Hepatocyte (in vitro differentiated cells): ENCODE results near the gene ZNF710. TPM values are rescaled to one million over a fixed set of nuclear protein-coding genes. Genes with fewer than 3 reads are reported as not detected.
A peak's percentile ranks its signal among the peaks of the same experiment; 100 is the strongest.

Experiments
- DNase-seq: peaks from one replicate; pipeline ENCODE4 v3.0.0-alpha.2; 2016; ENCODE audit warnings: low spot score
- H2AFZ ChIP-seq: fragments of 200-600 bp; sonication (generic); 2 replicates; pipeline ENCODE4 v1.6.0; 2016; ENCODE audit warnings: antibody characterized with exemption, mild to moderate bottlenecking
- H3K27ac ChIP-seq: fragments of 200-600 bp; sonication (generic); 2 replicates; pipeline ENCODE4 v1.5.1; 2016; ENCODE audit warnings: mild to moderate bottlenecking
- H3K27me3 ChIP-seq: fragments of 200-600 bp; sonication (generic); 2 replicates; pipeline ENCODE4 v1.6.1; 2016
- H3K36me3 ChIP-seq: fragments of 200-600 bp; sonication (generic); replicated peaks from 2 replicates; pipeline ENCODE4 v1.5.1; 2016; ENCODE audit warnings: low read depth; ENCODE audit not compliant: insufficient read depth
- H3K4me1 ChIP-seq: fragments of 200-600 bp; sonication (generic); 2 replicates; pipeline ENCODE4 v1.5.1; 2016; ENCODE audit warnings: mild to moderate bottlenecking, moderate library complexity; ENCODE audit not compliant: insufficient read depth
- H3K4me2 ChIP-seq: fragments of 200-600 bp; sonication (generic); 2 replicates; pipeline ENCODE4 v1.6.0; 2016
- H3K4me3 ChIP-seq: fragments of 200-600 bp; sonication (generic); 2 replicates; pipeline ENCODE4 v1.5.1; 2016; ENCODE audit warnings: mild to moderate bottlenecking
- H3K79me2 ChIP-seq: fragments of 200-600 bp; sonication (generic); 2 replicates; pipeline ENCODE4 v1.6.0; 2017; ENCODE audit warnings: mild to moderate bottlenecking
- H3K9me2 ChIP-seq: fragments of 200-600 bp; sonication (generic); replicated peaks from 2 replicates; pipeline ENCODE4 v1.6.0; 2017; ENCODE audit warnings: mild to moderate bottlenecking; ENCODE audit not compliant: insufficient read depth
- H3K9me3 ChIP-seq: fragments of 200-600 bp; sonication (generic); 2 replicates; pipeline ENCODE4 v1.5.1; 2016; ENCODE audit warnings: low read depth, mild to moderate bottlenecking
- H4K20me1 ChIP-seq: fragments of 200-600 bp; sonication (generic); 2 replicates; pipeline ENCODE4 v1.6.0; 2016; ENCODE audit warnings: mild to moderate bottlenecking; ENCODE audit not compliant: insufficient read depth, poor library complexity, severe bottlenecking
- EZH2 ChIP-seq: fragments of 200-600 bp; sonication (generic); IDR thresholded peaks from 2 replicates; pipeline ENCODE4 v1.6.1; 2016; ENCODE audit warnings: antibody characterized with exemption, mild to moderate bottlenecking, borderline replicate concordance
- EZH2phosphoT487 ChIP-seq: fragments of 200-600 bp; sonication (generic); IDR thresholded peaks from one replicate; pipeline ENCODE4 v1.6.1; 2018; ENCODE audit warnings: antibody characterized with exemption, mild to moderate bottlenecking, low read depth, moderate library complexity; ENCODE audit not compliant: unreplicated experiment, severe bottlenecking
- WGBS: methylation state at CpG from one replicate; pipeline ENCODE4 v1.1.6; 2016; ENCODE audit warnings: low lambda C conversion rate; ENCODE audit errors: missing lambda C conversion rate; 5-methylcytosine and 5-hydroxymethylcytosine counted together
- polyA plus RNA-seq: library from polyadenylated mRNA; unstranded; fragments of >200 nt; fragmentation: Nextera tagmentation; extraction: Ambion mirVana; gene quantifications from 2 replicates; pipeline ENCODE4 v1.2.1, GENCODE V29; 2016
- total RNA-seq: library from RNA; depleted of rRNA; stranded (reverse); fragments of >200 nt; gene quantifications from 2 replicates; pipeline ENCODE4 v1.2.3, GENCODE V29; 2014
- TF ChIP-seq, protein P1 (sequence below): fragments of 200-600 bp; sonication (generic); IDR thresholded peaks from 2 replicates; pipeline ENCODE4 v1.5.1; 2016; ENCODE audit warnings: antibody characterized with exemption, mild to moderate bottlenecking; ENCODE audit not compliant: poor library complexity

ZNF710 gene
- total and polyA plus RNA-seq, 2 experiments from 2014 or later: 14.5 to 17.2 TPM

GRCh38 chr15:90051874-90052273 is 50.8 kb downstream of the ZNF710 start:
- 81% methylated on average over 5 of the region's 5 CpGs for WGBS
- Histone ChIP-seq H3K9me3 (no peaks in the 10 kb centered on the region), H3K9me2 (no peaks in the 10 kb centered on the region), H3K27ac (no peak overlapping the region), H3K4me1 (peaks cover 13% of the 10 kb centered on the region), H3K4me3 (no peak overlapping the region), H3K4me2 (no peak overlapping the region), H3K27me3 (no peaks in the 10 kb centered on the region), H2AFZ (no peak overlapping the region), H4K20me1 (no peaks in the 10 kb centered on the region), H3K79me2 (peaks cover 70% of the 10 kb centered on the region), H3K36me3 (no peaks in the 10 kb centered on the region)
- TF ChIP-seq EZH2phosphoT487: no peak
- TF ChIP-seq EZH2: no peak
- TF ChIP-seq, protein P1, sequence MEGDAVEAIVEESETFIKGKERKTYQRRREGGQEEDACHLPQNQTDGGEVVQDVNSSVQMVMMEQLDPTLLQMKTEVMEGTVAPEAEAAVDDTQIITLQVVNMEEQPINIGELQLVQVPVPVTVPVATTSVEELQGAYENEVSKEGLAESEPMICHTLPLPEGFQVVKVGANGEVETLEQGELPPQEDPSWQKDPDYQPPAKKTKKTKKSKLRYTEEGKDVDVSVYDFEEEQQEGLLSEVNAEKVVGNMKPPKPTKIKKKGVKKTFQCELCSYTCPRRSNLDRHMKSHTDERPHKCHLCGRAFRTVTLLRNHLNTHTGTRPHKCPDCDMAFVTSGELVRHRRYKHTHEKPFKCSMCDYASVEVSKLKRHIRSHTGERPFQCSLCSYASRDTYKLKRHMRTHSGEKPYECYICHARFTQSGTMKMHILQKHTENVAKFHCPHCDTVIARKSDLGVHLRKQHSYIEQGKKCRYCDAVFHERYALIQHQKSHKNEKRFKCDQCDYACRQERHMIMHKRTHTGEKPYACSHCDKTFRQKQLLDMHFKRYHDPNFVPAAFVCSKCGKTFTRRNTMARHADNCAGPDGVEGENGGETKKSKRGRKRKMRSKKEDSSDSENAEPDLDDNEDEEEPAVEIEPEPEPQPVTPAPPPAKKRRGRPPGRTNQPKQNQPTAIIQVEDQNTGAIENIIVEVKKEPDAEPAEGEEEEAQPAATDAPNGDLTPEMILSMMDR: no peak
- no peak for DNase-seq

GRCh38 chr15:90053685-90054466 is 52.8 kb downstream of the ZNF710 start:
- Histone ChIP-seq H2AFZ (no peak overlapping the region), H3K36me3 (no peaks in the 10 kb centered on the region), H3K4me2 (no peak overlapping the region), H3K27ac (peak overlapping the region; percentile 14), H3K4me1 (peaks cover 13% of the 10 kb centered on the region), H3K9me3 (no peaks in the 10 kb centered on the region), H3K27me3 (no peaks in the 10 kb centered on the region), H3K9me2 (no peaks in the 10 kb centered on the region), H4K20me1 (no peaks in the 10 kb centered on the region), H3K79me2 (peaks cover 71% of the 10 kb centered on the region), H3K4me3 (no peak overlapping the region)
- 95% methylated on average over 13 of the region's 14 CpGs for WGBS
- DNase-seq: no peak
- TF ChIP-seq EZH2phosphoT487: no peak
- no peak for TF ChIP-seq EZH2
- TF ChIP-seq, protein P1: no peak

DNA sequence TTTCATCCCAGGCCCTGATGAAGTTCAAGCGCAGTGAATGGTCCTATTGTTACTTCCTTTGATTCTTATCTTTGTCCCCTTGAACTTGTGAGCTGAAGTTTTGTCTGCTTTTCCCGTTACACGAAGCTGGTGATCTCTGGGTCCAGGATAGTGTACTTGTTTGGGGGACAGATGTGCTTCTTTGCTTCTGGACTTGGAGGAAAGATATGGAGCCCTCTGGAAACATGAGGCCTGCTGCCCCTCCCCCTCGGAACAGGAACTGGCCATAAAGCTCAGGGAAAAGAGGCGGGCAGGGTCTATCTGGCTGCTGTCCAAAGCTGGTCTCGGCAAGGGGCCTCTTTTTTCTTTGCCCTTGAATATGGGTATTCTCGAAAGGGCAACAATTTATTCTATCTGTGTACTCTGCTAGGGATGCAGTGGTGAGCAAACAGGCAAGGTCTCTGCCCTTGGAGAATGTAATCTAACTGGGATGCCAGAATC is 53.5 kb downstream of the ZNF710 start:
- Histone ChIP-seq H3K4me3 (no peak overlapping the region), H3K79me2 (peaks cover 74% of the 10 kb centered on the region), H3K9me2 (no peaks in the 10 kb centered on the region), H3K27me3 (no peaks in the 10 kb centered on the region), H3K27ac (peak overlapping the region; percentile 14), H2AFZ (no peak overlapping the region), H3K4me1 (peaks cover 21% of the 10 kb centered on the region), H3K4me2 (no peak overlapping the region), H3K9me3 (no peaks in the 10 kb centered on the region), H3K36me3 (no peaks in the 10 kb centered on the region), H4K20me1 (no peaks in the 10 kb centered on the region)
- DNase-seq: peak; percentile 45
- TF ChIP-seq EZH2phosphoT487 (no peak), EZH2 (no peak)
- TF ChIP-seq, protein P1: no peak
- 33% methylated on average over 7 of the region's 7 CpGs for WGBS
